Fibroblast of villous mesenchyme (primary cell): ENCODE results near the gene RUSF1. TPM values are rescaled to one million over a fixed set of nuclear protein-coding genes. Genes with fewer than 3 reads are reported as not detected.

Experiments
- DNase-seq: peaks from one replicate; pipeline ENCODE4 v3.0.0-alpha.2; 2010; ENCODE audit warnings: low read depth
- H3K4me3 ChIP-seq: 2 replicates; pipeline ENCODE4 v1.5.1; 2011; ENCODE audit warnings: low read depth, mild to moderate bottlenecking, low read length
- total RNA-seq: library from RNA; depleted of rRNA; stranded (reverse); fragments of >200 nt; gene quantifications from 2 replicates; pipeline ENCODE4 v1.2.3, GENCODE V29; 2012
- TF ChIP-seq, protein P1 (sequence below): IDR thresholded peaks from 2 replicates; pipeline ENCODE4 v1.5.1; 2012; ENCODE audit warnings: low read depth, mild to moderate bottlenecking, low read length; ENCODE audit not compliant: insufficient read depth

The RUSF1 gene
- total RNA-seq, 1 donor, result 52.2 TPM

GRCh38 chr16:31467858-31468257, 40.3 kb downstream of the RUSF1 start:
- no peak for DNase-seq
- TF ChIP-seq, protein P1, sequence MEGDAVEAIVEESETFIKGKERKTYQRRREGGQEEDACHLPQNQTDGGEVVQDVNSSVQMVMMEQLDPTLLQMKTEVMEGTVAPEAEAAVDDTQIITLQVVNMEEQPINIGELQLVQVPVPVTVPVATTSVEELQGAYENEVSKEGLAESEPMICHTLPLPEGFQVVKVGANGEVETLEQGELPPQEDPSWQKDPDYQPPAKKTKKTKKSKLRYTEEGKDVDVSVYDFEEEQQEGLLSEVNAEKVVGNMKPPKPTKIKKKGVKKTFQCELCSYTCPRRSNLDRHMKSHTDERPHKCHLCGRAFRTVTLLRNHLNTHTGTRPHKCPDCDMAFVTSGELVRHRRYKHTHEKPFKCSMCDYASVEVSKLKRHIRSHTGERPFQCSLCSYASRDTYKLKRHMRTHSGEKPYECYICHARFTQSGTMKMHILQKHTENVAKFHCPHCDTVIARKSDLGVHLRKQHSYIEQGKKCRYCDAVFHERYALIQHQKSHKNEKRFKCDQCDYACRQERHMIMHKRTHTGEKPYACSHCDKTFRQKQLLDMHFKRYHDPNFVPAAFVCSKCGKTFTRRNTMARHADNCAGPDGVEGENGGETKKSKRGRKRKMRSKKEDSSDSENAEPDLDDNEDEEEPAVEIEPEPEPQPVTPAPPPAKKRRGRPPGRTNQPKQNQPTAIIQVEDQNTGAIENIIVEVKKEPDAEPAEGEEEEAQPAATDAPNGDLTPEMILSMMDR, result no peak

GRCh38 chr16:31467151-31467773, 40.9 kb downstream of the RUSF1 start:
- TF ChIP-seq, protein P1, result no peak
- no peak overlapping the region for H3K4me3 ChIP-seq
- DNase-seq, result no peak

More at GRCh38 chr16:31467858-31468257, 40.3 kb downstream of the RUSF1 start:
- no peak overlapping the region for H3K4me3 ChIP-seq

- H3K4me3 ChIP-seq, result no peak overlapping the region
- DNase-seq, result no peak
- TF ChIP-seq, protein P1, result no peak
These were observed 41.8 kb downstream of the RUSF1 start for GRCh38 chr16:31466381-31466841.

DNA sequence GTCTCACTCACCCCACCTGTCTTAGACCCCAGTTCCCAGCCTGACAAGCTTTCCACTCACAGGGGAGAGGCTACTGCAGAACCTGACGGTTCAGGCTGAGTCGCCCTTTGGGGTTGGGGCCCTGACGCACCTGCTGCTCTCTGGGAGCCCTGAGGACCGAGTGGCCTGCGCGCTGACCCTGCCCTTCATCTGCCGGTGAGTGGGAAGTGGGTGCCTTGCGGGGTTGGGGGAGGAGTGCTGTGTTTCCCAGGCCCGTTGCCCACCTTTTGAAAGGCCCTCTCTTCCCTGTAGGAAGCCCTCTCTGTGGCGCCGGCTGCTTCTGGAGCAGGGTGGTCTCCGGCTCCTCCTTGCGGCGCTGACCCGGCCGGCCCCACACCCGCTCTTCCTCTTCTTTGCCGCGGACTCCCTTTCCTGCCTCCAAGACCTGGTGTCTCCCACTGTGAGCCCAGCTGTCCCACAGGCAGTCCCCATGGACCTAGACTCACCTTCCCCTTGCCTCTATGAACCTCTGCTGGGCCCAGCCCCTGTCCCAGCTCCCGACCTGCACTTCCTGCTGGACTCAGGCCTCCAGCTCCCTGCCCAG, 42.3 kb downstream of the RUSF1 start:
- TF ChIP-seq, protein P1, result no peak
- H3K4me3 ChIP-seq, result no peak overlapping the region
- no peak for DNase-seq

DNA sequence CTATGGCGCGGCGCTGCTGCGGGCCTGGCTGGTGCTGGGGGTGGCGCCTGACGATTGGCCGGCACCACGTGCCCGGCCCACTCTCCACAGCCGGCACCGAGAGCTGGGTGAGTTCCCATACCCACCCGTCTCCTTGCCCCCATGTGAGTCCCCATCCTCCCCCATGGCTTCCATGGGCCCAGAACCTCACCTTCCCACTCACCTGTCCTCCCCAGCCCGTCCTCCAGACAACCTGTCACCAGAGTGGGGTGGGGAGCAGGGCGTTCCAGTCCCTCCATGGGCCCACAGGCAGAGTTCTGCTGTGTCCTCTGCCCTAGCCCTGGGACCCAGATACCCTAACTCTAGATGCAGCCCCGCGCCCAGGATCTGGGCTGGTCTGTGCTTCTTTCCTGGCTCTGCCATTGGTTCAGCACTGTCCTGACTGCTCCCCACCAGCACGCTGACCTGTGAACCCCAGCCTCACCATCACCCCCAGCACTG, 43.4 kb downstream of the RUSF1 start:
- no peak for DNase-seq
- TF ChIP-seq, protein P1, result no peak

DNA sequence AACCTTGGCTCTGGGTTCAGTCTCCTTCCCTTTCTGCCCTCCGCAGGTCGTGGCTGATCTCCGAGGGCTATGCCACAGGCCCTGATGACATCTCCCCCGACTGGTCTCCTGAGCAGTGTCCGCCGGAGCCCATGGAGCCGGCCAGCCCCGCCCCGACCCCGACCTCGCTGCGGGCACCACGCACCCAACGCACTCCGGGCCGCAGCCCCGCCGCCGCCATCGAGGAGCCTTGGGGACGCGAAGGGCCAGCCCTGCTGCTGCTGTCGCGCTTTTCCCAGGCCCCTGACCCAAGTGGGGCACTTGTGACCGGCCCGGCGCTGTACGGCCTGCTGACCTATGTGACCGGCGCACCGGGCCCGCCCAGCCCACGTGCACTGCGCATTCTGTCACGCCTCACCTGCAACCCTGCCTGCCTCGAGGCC, 43.8 kb downstream of the RUSF1 start:
- H3K4me3 ChIP-seq, result no peak overlapping the region
- TF ChIP-seq, protein P1, result no peak
- no peak for DNase-seq

More for the DNA sequence above, 43.4 kb downstream of the RUSF1 start:
- no peak overlapping the region for H3K4me3 ChIP-seq
